GM18508 (cell line): ENCODE results near the gene DCAF17.

Experiments used
- ATAC-seq: cut with Tn5 transposase; IDR thresholded peaks from one replicate; pipeline ENCODE4 v1.9.1; 2021; ENCODE audit warnings: moderate number of reproducible peaks; ENCODE audit not compliant: insufficient read depth, unreplicated experiment

Gene DCAF17, protein sequence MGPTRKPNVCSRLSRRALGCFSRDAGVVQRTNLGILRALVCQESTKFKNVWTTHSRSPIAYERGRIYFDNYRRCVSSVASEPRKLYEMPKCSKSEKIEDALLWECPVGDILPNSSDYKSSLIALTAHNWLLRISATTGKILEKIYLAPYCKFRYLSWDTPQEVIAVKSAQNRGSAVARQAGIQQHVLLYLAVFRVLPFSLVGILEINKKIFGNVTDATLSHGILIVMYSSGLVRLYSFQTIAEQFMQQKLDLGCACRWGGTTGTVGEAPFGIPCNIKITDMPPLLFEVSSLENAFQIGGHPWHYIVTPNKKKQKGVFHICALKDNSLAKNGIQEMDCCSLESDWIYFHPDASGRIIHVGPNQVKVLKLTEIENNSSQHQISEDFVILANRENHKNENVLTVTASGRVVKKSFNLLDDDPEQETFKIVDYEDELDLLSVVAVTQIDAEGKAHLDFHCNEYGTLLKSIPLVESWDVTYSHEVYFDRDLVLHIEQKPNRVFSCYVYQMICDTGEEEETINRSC

DNA sequence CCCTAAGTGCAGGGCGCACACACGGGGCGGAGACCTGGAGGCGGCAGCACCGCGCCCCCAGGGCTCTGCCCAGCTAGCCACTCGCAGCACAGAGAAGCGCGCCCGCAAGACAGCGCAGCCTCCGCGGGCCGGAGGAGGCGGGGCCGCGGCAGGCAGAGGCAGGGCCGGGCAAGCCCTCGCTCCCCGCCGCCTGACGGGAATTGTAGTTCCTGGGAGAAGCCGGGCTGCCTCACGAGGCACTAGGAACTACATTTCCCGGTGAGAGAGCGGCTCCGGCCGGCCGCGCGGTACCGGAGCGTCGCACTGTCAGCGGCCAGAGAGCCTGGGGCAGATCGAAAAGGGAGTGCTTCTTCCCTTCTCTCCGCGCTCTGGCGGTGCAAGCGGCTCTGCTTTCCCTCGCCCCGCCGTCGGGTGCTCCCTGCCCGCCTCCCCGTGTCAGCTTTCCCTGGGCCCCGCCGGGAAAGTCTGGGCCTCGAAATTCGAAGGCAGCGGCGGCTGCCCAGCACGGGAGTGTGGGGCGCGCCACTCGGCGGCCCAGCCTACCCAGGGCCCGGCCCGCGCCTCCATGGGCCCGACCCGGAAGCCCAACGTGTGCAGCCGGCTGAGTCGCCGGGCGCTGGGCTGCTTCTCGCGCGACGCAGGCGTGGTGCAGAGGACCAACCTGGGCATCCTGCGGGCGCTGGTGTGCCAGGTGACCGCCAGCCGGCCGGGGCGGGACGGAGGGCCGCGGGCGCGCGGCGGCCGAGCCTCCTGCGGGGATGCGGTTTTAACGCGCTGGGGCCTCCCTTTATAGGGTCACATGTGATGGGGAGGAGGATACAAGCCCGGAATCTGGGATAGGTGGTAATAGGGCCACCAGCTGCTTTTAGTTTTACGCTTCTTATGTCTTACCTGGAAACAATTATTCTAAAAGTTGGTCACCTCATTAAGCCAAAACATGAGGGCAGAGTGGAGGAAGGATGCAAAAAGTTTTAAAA, at the start of gene DCAF17:
Gene DCAF17 (plus strand): TSS at position 214 of the 977 bp plus-strand sequence. CDS start 352 bp downstream, at position 566.
- peak; percentile 80 for ATAC-seq

DNA sequence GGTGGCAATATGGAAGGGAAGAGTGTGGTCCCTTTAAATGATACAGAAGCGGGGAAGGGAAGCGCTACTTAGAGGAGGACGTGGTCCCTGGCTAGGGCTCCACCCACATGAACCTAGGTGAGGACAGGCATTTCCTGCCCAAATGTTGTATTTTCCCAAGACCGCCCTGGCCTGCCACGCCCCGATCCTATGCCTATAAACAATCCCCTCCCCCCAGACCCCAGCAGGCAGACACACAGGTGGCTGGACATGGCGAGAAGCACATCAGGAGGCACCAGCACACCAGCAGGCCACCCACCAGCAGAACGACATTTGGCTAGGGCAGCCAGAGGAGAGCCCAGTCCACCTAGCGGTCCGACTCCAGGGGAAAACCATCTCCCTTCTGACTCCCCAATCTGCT, 47.4 kb upstream of the DCAF17 start:
- ATAC-seq, result no peak

DNA sequence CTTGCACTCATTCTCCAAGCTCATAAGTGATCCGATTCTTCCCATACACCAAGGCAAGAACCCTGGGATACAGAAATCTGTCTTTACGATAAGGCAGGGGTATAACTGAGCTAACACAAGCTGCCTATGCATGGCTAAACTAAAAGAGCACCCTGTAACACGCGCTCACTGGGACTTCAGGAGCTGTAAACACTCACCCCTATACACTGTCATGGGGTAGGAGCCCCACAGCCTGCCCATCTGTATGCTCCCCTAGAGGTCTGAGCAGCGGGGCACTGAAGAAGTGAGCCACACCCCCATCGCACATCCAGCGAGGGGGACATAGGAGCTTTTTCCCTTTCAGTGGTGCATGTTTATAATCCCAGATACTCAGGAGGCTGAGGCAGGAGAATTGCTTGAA, 47.0 kb upstream of the DCAF17 start:
- no peak for ATAC-seq

DNA sequence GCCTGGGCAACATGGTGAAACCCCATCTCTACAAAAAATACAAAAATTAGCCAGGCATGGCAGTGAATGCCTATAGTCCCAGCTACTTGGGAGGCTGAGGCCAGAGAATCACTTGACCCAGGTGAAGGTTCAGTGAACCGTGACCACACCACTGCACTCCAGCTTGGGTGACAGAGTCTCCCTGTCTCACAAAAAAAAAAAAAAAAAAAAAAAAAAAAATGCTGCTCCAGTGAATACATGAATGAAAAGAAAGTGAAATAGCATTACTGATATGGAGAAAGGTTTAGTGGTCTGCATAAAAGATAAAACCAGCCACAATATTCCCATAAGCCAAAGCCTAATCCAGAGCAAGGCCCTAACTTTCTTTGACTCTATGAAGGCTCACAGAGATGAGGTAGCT, 44.7 kb upstream of the DCAF17 start:
- ATAC-seq, result no peak

DNA sequence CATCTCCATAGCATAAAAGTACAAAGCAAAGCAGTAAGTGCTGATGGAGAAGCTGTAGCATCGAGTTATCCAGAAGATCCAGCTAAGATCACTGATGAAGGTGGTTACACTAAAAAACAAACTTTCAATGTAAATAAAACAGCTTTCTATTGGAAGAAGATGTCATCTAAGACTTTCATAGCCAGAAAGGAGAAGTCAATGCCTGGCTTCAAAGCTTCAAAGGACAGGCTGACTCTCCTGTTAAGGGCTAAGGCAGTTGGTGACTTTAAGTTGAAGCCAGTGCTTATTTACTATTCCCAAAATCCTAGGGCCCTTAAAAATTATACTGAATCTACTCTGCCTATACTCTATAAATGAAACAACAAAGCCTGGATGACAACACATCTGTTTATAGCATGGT, 44.2 kb upstream of the DCAF17 start:
- no peak for ATAC-seq

DNA sequence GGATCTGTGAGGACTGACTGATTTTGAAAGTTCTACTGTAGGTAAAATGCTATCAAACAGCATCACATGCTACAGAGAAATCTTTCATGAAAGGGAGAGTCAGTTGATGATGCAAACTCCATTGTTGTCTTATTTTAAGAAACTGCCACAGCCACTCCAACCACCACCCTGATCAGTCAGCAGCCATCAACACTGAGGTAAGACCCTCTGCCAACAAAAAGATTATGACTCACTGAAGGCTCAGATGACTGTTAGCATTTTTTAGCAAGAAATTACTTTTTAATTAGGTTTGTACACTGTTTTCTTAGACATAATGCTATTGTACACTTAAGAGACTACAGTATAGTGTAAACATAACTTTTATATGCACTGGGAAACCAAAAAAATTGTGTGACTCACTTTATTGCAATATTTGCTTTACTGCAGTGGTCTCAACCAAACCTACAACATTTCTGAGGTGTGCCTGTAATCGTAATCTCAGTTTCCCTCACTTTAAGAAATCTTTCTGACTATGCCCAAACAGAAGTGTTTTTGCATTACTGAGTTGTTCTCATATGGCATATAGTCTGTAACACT, 43.0 kb upstream of the DCAF17 start:
- ATAC-seq, result no peak

DNA sequence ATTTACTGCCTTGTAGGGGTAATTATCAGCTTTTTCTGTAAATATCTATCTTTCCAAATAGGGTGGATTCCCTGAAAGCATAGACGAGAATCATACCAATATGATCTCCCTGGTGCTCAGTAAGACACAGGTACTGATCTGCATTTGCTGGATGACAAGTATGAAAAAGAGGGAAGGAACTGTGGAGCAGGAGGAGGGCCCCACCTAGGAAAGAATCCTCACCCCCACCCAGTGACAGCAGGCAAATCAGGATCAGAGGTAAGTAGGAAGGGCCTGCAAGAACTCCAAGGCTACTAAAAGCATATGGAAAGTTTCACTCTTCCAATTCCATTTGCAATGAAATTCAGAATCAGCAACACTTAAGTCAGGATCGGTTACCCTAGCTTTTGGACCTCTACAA, 42.5 kb upstream of the DCAF17 start:
- no peak for ATAC-seq

DNA sequence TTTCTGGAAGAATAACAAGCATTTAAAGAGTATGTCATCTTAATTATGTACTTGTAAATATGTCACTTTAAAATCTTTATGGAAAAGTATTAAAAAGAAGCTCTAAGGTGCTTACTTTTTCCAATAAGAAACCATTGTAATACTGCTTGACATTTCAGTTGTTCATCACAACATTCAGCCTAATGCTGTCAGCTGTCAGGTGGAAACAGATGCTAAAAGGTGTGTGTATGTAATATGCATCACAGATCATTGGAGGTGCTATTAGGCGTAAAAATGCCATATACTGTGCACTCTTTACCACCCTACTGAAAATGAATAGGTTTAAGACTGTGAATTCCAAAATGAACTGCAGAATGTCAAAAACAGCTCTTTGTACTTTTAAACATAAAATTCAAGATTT, 40.5 kb upstream of the DCAF17 start:
- ATAC-seq, result no peak

DNA sequence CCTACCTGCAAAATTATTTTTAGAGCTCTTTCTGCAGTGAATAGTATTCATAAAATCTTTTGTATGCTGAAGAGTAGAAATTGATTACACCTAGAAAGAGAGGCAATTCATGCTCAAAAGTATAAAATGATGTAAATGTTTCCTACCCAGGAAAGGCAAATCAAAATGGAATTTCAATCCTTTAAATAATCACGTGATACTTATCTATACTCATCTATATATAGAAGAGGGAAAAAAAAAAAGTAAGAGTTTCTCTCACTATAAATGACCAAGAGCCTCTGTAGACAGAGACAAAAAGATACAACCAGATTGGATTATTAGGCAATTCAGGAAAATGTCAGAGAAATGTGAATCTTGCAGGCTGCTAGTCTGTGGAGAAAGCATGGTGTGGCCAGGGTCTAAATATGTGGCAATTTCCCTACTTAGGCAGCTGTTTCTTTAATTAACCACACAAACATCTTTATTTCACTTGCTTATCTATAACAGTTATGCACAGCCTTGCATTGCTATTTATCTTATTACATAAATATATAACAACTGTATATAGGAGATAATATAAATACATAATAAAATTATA, 39.8 kb upstream of the DCAF17 start:
- ATAC-seq, result no peak

DNA sequence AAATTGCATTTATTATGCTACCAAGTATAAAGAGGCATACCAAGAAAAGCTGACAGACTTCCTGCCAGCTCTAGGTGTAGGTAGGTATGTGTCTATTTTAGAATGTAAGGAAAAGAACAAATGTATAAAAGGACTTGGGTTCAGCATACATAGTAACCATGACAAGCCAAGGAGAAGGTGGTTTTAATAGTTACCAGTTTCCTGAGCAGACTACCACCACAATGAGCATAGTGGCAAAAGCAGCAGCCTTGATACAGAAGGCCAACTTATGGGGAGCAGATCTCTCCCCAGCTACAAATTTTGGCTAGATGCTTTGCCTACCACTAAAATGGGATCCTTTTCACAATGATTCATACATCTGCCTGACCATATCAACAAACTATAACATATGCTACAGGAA, 34.7 kb upstream of the DCAF17 start:
- no peak for ATAC-seq

DNA sequence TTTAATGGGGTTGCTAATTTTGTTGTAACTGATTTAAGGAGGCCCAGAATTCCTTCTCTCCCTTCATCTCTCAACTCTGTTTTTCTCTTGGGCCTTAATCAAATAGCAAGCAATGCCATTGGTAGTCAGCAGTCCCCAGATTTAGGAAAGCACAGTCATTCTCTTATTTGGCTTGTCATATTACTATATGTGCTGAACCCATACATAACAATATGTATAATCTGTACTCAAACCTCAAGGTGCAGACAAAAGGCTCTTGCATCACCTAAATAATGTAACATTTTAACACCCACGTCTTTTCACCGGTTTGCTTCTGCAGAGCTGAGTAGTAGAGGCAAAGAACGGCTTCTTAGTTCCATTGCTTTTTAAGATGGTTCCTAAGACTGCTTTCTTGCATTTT, 33.6 kb upstream of the DCAF17 start:
- ATAC-seq, result no peak

DNA sequence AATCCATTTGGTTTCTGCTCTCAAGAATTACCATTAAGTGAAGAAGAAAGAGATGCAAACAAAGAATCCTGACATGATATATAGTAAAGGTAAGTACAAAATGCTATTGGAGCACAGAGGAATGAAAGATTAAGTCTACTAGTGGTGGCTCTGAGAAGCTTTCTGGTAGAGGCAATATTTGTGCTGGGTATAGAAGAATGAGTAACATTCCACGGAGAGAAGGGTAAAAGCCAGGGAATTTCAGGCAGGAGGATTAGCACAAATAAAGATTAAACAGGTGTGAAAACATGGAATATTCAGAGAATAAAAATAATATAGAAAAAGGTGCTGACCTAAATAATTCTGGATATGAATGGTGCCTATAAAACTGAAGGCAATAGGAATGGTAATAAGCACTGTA, 32.1 kb upstream of the DCAF17 start:
- no peak for ATAC-seq

DNA sequence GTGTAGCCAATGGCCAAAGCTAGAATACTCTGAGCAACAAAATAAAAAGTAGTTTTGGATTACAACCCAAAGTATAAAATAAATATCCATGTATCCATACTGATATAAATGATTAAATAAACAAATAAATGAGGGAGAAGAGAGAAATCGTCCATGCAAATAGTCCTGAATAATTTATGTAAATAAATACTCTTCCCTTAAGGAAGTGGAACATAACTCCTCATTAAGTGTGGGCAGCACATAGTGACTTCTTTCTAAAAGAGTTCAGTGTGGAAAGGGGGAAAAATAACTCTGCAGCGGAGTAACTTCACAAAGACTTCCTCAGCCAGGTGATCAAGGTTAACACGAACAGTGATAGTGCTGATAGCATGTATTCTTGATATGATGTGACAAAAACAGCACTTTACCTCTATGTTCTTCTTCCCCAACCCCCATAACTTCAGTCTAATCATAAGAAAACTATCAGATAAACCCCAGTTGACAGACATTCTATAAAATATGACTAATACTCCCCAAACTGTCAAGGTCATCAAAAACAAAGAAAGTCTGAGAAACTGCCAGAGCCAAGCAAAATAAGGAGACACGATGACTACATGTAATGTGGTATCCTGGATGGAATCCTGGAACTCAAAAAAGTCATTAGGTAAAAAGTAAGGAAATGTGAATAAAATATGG, 31.0 kb upstream of the DCAF17 start:
- no peak for ATAC-seq

DNA sequence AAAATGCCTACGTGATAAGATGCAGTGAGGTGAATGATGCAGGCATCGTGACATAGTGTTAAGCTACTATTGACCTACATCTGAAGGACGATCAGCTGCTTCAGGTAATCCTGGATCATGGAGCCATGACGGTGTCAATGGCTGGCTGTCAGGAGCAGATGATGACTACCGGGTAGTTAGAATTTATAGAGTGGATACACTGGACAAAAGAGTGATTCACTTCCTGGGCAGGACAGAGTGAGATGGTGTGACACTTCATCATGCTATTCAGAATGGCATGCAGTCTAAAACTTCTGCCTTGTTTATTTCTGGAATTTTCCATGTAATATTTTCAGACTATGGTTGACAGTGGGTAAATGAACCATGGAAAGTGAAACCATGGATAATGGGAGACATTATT, 29.8 kb upstream of the DCAF17 start:
- ATAC-seq, result no peak

DNA sequence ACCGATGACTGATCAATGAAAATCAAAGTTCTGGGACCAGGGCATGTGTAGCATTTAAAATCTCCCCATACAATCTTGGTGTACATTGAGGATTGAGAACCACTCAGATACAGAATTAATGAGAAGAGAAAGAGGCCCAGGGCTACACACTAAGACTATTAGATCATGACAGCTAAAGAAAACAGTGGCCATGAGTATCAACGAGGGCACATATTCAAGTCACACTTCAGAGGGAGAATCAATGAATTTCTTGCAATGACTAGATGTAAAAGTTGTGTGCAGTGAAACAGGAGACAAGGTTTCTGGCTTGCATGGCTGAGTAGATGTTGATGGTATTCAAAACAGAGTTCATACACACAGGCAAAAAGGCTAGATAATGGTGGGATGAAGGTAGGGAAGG, 29.3 kb upstream of the DCAF17 start:
- ATAC-seq, result no peak

DNA sequence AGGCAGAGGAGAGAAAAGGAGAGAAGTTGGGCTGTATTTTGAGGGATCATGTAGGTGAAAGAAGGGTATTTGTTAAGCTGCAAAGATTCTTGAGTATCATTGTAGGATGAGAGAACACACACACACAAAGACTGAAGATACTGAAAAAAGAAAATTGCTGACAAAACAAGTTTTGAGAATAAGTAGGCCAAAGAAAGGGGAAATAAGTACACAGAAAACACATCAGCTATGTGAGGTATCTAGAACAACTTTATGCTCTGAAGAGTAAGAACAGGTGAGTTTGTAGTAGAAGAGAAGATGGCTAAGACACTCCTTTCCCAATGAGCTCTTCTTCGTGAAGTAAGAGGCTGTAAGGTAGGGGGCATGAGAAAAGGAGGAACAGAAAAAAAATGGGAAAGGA, 28.5 kb upstream of the DCAF17 start:
- ATAC-seq, result no peak

DNA sequence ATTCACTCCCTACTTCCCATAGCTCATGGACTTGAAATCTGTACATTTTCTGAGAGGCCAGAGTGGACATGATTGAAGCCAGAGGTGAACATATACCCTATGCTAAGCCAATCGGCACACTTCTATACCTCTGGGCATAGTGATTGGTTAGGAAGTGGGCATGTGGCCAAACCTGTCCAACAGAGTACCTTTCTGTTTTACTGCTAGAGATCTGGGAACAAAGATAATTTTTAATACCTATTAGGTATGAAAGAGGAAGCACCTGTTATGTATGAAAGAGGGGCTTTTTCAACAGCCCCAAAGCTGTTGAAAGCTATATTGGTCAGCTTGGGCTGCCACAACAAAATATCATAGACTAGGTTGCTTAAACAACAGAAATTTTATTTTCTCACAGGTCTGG, 28.0 kb upstream of the DCAF17 start:
- ATAC-seq, result peak; percentile 43

DNA sequence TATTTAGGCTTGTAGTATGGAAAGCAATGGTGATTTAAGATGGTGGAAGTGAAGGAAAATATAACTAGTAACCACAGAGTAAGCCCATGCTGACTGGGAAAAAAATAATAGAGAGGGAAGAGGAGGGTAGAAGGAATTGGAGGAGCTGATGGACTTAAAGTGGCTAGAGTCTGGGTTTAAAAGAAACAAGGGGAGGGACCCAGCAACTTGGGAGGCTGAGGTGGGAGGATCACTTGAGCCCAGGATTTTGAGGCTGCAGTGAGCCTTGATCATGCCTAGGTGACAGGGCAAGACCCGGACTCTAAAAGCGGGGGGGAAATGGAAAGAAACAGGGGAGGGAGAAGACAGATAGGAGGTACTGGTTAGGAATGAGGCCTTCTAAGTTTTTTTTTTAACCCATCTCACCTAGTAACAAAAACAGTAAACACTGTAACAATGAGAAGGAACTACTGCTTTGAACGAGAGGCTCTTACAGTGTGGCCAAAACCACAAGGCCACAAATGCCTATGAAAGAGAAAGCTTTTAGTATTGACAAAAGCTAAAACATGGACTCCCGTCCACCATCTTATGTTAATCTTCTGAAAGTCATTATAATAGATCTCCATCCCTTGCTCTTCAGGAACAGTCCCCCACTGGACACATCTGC, 26.9 kb upstream of the DCAF17 start:
- peak; percentile 33 for ATAC-seq

DNA sequence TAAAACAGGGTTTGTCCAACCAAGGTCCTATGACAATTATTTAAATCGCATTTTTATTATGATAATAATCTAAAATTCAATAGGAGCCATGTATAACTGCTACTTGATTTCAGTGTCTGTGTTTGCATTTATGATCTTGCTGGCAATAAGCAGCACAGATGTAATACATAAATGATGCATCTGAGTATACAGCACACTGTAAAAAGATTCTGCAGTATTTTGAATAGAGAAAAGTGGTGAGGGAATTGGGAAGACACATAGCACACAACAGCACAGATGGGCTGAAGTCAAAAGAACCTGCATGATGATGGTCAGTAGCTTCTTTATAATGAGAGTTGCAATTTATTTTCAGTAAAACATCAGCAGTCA, 26.4 kb upstream of the DCAF17 start:
- no peak for ATAC-seq
